Peyer's patch (tissue), 4 donors: Measurements from ENCODE around the gene OLFML1.

Experiments used
- CTCF ChIP-seq, 6 experiments: fragments of 450-650 bp in 4 of 6; fragments of 200-600 bp in 2 of 6; sonication (generic) in 1 of 6; IDR thresholded peaks; one replicate each; pipeline ENCODE4 v1.5.1; 2017 to 2019; ENCODE audit warnings: antibody characterized with exemption in 6 of 6, mild to moderate bottlenecking in 3 of 6, moderate library complexity in 1 of 6
- POLR2A ChIP-seq, 2 donors: fragments of 450-650 bp; IDR thresholded peaks; one replicate each; pipeline ENCODE4 v1.5.1; 2017; ENCODE audit warnings: antibody characterized with exemption in 2 of 2, mild to moderate bottlenecking in 2 of 2, moderate library complexity in 2 of 2

DNA sequence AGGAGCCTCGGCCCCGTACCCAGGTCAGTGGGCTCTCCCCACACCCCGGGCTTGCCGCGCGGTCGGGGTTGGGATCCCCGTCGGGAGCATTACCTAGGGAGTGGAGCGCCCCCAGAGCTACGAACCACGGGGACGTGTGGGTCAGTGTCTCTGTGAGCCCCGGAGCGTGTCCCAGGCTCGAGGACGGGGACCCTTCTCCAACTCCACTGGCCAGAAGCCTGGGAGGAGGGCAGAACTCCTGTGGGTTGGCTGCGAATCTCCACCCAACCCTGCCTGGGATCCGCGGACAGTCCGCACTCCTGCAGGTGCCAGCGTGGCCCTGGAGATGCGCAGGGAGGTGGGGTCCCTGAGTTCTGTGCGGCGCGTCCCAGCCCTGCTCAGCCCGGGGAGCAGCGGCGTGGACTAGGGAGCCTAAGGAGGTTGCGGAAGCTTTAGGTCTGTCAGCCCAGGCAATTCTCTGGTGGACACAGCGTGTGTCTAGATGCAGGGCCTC lies 28.8 kb downstream of the OLFML1 start:
- no peak for TF ChIP-seq CTCF (IDR thresholded peaks at IDR 0.05)
- TF ChIP-seq POLR2A (IDR thresholded peaks at IDR 0.05): peak; percentile 1 to 39
